Lower leg skin (tissue), 3 donors: ENCODE results near the gene RPIA.

Experiments used
- CTCF ChIP-seq, 3 donors: fragments of 450-650 bp; IDR thresholded peaks; one replicate each; pipeline ENCODE4 v1.5.1; 2016; ENCODE audit warnings: antibody characterized with exemption in 3 of 3, mild to moderate bottlenecking in 3 of 3, moderate library complexity in 2 of 3
- POLR2A ChIP-seq, 2 donors: fragments of 450-650 bp; IDR thresholded peaks; one replicate each; pipeline ENCODE4 v1.6.1; 2016 to 2017; ENCODE audit warnings: antibody characterized with exemption in 2 of 2, mild to moderate bottlenecking in 1 of 2, moderate library complexity in 1 of 2

- TF ChIP-seq CTCF (IDR thresholded peaks at IDR 0.05) (no peak), POLR2A (IDR thresholded peaks at IDR 0.05) (no peak)
Measured at GRCh38 chr2:88696611-88697010, 5.1 kb downstream of the RPIA start.
